Heart right ventricle (tissue), 16 donors: ENCODE measurements around the gene TTLL9. TPM values are rescaled to one million over a fixed set of nuclear protein-coding genes. Genes with fewer than 3 reads are reported as not detected.

Experiments
- ATAC-seq, 8 donors: fragments of 200-7000 bp; cut with Tn5 transposase; one replicate each; pipeline ENCODE4 v1.9.1; 2020; ENCODE audit warnings: mild to moderate bottlenecking in 8 of 8, moderate library complexity in 8 of 8, moderate number of reproducible peaks in 1 of 8
- DNase-seq, 2 donors: peaks; one replicate each; pipeline ENCODE4 v3.0.0-alpha.2; 2020
- H3K27ac ChIP-seq, 10 donors: fragments of 200-600 bp; sonication (generic) in 2 of 10; one replicate each; pipeline versions ENCODE4 v1.5.0 to v1.8.0; 2020 to 2022; ENCODE audit warnings: mild to moderate bottlenecking in 3 of 10
- H3K27me3 ChIP-seq, 7 donors: fragments of 200-600 bp; one replicate each; pipeline ENCODE4 v1.8.0; 2021 to 2022; ENCODE audit warnings: mild to moderate bottlenecking in 2 of 7
- H3K36me3 ChIP-seq, 9 donors: fragments of 200-600 bp; sonication (generic) in 1 of 9; one replicate each; pipeline versions ENCODE4 v1.5.0 to v1.8.0; 2020 to 2022; ENCODE audit warnings: mild to moderate bottlenecking in 2 of 9
- H3K4me1 ChIP-seq, 9 donors: fragments of 200-600 bp; sonication (generic) in 1 of 9; one replicate each; pipeline versions ENCODE4 v1.5.0 to v1.8.0; 2020 to 2022; ENCODE audit warnings: mild to moderate bottlenecking in 4 of 9
- H3K4me3 ChIP-seq, 10 donors: fragments of 200-600 bp; sonication (generic) in 2 of 10; one replicate each; pipeline versions ENCODE4 v1.5.0 to v1.8.0; 2020 to 2022; ENCODE audit warnings: mild to moderate bottlenecking in 7 of 10, moderate library complexity in 2 of 10
- H3K9me3 ChIP-seq, 11 donors: fragments of 200-600 bp in 10 of 11; sonication (generic) in 2 of 11; one replicate each; pipeline versions ENCODE4 v1.5.0 to v1.8.0; 2013 to 2022; ENCODE audit warnings: mild to moderate bottlenecking in 2 of 11, control low read depth in 1 of 11, moderate library complexity in 1 of 11
- CTCF ChIP-seq, 9 donors: fragments of 200-600 bp; sonication (generic) in 2 of 9; IDR thresholded peaks; one replicate each; pipeline versions ENCODE4 v1.5.0 to v1.8.0; 2021 to 2022; ENCODE audit warnings: antibody characterized with exemption in 9 of 9, mild to moderate bottlenecking in 5 of 9, moderate library complexity in 1 of 9
- WGBS, 2 donors: extraction: QIAGEN DNeasy Blood & Tissue Kit; methylation state at CpG; one replicate each; pipeline ENCODE4 v1.1.7; 2013; ENCODE audit warnings: inconsistent platforms in 1 of 2; 5-methylcytosine and 5-hydroxymethylcytosine counted together
- intact Hi-C, 10 donors: fragments of 100-400 bp; cut with DNase I; formaldehyde crosslinking; loops; one replicate each; pipeline versions ENCODE4 v1.11.1 to v1.14.2; 2022
- polyA plus RNA-seq, 2 donors: library from polyadenylated mRNA; stranded (reverse); fragments of 200-250 nt; gene quantifications; one replicate each; pipeline ENCODE4 v1.2.3, GENCODE V29; 2013
- total RNA-seq, 10 donors: library from RNA; stranded (reverse); fragmentation: NEBNext Ultra II Directional in 3 of 10; extraction: Animal tissue kit (Norgen Biotek cat#: 25700) in 3 of 10; gene quantifications; one replicate each; pipeline versions ENCODE4 v1.2.1 to v1.2.4, GENCODE V29; 2021 to 2023
- donor health status: Arrhythmogenic right ventricular cardiomyopathy.
- donor health status: ischemic (EF 13 %, LVEDD 7.1; RV severe dilation, severe dysfunction).
- donor health status: healthy with polysubstance abuse.
- donor health status: DM: no; HTN: yes; CAD: no.
- donor health status: DM: no; HTN: no; CAD: no.
- donor health status: ischemic (EF 25% LVEDD 6.9; RV normal size, moderate dysfunction).
- donor health status: ischemic (EF 25% LVEDD 5.7; RV mildly dilated, moderate dysfunction).
- donor health status: healthy.
- donor health status: DM: yes; HTN: yes; CAD: no.
- donor health status: Ischemic cardiomyopathy.
- donor health status: ischemic (EF 35%, LVEDD 5.7; RV mildly dilated, moderate dysfunction).
- donor health status: nonischemic (EF 11% LVEDD 7.7; RV severe dilation, severe dysfunction).
- donor health status: DM: yes; HTN: yes; CAD: no.
- donor health status: PGD.
- donor health status: ischemic (EF 29% LVEDD 5.4; RV normal size, mild dysfunction).
- donor health status: nonischemic (EF 23%, LVEDD 6.1; RV moderate dilation, normal function).

The TTLL9 gene
- total and polyA plus RNA-seq, 12 donors: 0.03 to 0.15 (median 0.07) TPM; not detected in 9

GRCh38 chr20:31862506-31862905 lies 7.9 kb upstream of the TTLL9 start:
- no peaks in the 10 kb centered on the region for H3K9me3 ChIP-seq
- 90 to 94% methylated on average over 8 of the region's 8 CpGs for WGBS, 2 donors
- peaks cover 9 to 22% (median 17%) of the 10 kb centered on the region in 9 donors for H3K4me1 ChIP-seq
- ATAC-seq: no peak
- H3K36me3 ChIP-seq: no peaks in the 10 kb centered on the region
- intact Hi-C loops: no loop called here
- peaks cover 0 to 46% (median 9%) of the 10 kb centered on the region in 7 donors for H3K27me3 ChIP-seq
- H3K4me3 ChIP-seq: no peak overlapping the region
- no peak for TF ChIP-seq CTCF (IDR thresholded peaks at IDR 0.05)
- H3K27ac ChIP-seq: no peak overlapping the region
- DNase-seq: no peak

GRCh38 chr20:31863296-31864085 lies 6.9 kb upstream of the TTLL9 start:
- peaks cover 0 to 37% (median under 1%) of the 10 kb centered on the region in 7 donors for H3K27me3 ChIP-seq
- no peak overlapping the region for H3K27ac ChIP-seq
- 87 to 93% methylated on average over 9 of the region's 9 CpGs for WGBS, 2 donors
- DNase-seq (no peak), ATAC-seq (no peak)
- H3K4me3 ChIP-seq: no peak overlapping the region
- peaks cover 9 to 22% (median 17%) of the 10 kb centered on the region in 9 donors for H3K4me1 ChIP-seq
- no peaks in the 10 kb centered on the region for H3K9me3 ChIP-seq
- no peaks in the 10 kb centered on the region for H3K36me3 ChIP-seq
- intact Hi-C loops: no loop called here
- no peak for TF ChIP-seq CTCF (IDR thresholded peaks at IDR 0.05)

- ATAC-seq (no peak), DNase-seq (no peak)
- TF ChIP-seq CTCF (IDR thresholded peaks at IDR 0.05): no peak
- Histone ChIP-seq H3K4me1 (peaks cover 11 to 30% (median 21%) of the 10 kb centered on the region in 9 donors), H3K36me3 (no peaks in the 10 kb centered on the region), H3K27me3 (peaks cover 0 to 36% (median 0%) of the 10 kb centered on the region in 7 donors), H3K4me3 (no peak overlapping the region), H3K9me3 (no peaks in the 10 kb centered on the region), H3K27ac (no peak overlapping the region)
- 85 to 90% methylated on average over 12 of the region's 12 CpGs for WGBS, 2 donors
- intact Hi-C loops: no loop called here
Observed at GRCh38 chr20:31864521-31865400, 5.7 kb upstream of the TTLL9 start.

- intact Hi-C loops: no loop called here
- H3K4me1 ChIP-seq: peaks cover 3 to 26% (median 18%) of the 10 kb centered on the region in 9 donors
- ATAC-seq: no peak
- no peak overlapping the region for H3K4me3 ChIP-seq
- 74 to 78% methylated on average over 3 of the region's 3 CpGs for WGBS, 2 donors
- H3K9me3 ChIP-seq: no peaks in the 10 kb centered on the region
- no peak overlapping the region for H3K27ac ChIP-seq
- H3K36me3 ChIP-seq: no peaks in the 10 kb centered on the region
- peaks cover 0 to 36% (median 0%) of the 10 kb centered on the region in 7 donors for H3K27me3 ChIP-seq
- no peak for TF ChIP-seq CTCF (IDR thresholded peaks at IDR 0.05)
- DNase-seq: no peak
Observed at GRCh38 chr20:31866221-31866620, 4.2 kb upstream of the TTLL9 start.
